ENCODE results near the gene SDCCAG8.

The SDCCAG8 gene

DNA sequence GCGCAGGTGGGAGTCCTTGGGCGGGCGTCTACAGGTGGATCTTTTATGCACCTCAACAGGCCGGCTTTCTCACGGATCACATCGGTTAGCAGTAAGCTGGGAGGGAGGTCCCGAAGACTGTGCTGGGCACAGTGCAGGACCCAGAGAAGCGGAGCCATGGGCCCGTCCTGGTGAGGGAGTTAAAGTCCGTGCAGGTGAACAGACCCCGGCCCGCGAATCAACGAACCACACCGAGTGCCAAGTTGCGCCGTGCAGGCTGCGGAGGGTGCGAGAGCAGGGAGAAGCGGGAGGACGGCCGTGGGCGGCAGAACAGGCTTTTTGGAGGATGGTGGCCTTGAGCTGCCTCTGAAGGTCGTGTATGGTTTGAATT is 233.3 kb downstream of the SDCCAG8 start:
- TF ChIP-seq, protein P1, sequence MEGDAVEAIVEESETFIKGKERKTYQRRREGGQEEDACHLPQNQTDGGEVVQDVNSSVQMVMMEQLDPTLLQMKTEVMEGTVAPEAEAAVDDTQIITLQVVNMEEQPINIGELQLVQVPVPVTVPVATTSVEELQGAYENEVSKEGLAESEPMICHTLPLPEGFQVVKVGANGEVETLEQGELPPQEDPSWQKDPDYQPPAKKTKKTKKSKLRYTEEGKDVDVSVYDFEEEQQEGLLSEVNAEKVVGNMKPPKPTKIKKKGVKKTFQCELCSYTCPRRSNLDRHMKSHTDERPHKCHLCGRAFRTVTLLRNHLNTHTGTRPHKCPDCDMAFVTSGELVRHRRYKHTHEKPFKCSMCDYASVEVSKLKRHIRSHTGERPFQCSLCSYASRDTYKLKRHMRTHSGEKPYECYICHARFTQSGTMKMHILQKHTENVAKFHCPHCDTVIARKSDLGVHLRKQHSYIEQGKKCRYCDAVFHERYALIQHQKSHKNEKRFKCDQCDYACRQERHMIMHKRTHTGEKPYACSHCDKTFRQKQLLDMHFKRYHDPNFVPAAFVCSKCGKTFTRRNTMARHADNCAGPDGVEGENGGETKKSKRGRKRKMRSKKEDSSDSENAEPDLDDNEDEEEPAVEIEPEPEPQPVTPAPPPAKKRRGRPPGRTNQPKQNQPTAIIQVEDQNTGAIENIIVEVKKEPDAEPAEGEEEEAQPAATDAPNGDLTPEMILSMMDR (IDR thresholded peaks at IDR 0.05; ENCODE audit: low read depth, low read length), result no peak

GRCh38 chr1:243489681-243490546 is 234.1 kb downstream of the SDCCAG8 start:
- H3K4me3 ChIP-seq (ENCODE audit: low read depth, low read length), result no peak overlapping the region
- TF ChIP-seq, protein P1 (IDR thresholded peaks at IDR 0.05; ENCODE audit: low read depth, low read length), result no peak

More for the DNA sequence above, 233.3 kb downstream of the SDCCAG8 start:
- H3K4me3 ChIP-seq (ENCODE audit: low read depth, low read length), result no peak overlapping the region

DNA sequence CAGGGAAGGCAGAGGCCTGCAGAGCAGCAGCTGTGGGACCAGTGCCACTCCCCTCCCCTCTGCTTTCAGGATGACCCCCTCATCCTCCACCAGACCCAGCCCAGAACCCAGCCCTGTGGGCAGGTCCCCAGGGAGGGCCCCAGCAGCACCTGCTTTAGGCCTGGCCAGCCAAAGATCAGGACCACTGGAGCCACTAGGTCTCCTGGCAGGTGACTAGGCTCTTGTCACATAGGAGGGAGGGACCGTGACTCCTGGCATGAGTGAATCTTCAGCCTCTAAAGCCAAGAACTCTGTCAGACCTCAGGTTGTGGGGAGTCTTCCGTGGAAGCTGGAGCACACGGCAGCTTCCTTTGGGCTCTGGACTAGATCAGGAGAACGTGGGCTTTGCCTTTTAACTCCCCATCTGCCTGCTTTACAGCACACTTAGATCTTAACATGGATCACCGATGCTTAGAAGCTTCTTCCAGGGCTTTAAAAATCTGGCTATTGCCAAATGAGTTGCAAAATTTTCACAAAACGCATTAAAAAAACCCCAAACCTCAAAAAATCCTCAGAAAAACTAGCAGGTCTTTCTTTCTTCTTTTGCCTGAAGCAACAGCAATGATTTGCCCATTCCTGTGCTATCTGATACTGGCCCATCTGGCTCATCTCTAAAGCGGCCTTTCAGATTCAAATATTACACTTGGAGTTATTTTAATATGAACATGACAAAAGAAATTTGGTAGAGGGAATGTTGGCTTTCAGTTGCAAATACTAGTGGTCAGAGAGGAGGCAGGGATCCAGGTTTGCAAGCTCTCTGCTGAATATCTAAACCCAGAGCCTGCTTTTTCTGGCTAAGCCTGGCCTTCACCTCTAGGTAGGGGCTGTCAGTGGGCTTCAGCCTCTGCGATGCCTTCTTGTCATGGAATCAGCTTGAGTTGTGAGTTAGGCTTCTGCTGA is 235.2 kb downstream of the SDCCAG8 start:
- TF ChIP-seq, protein P1 (IDR thresholded peaks at IDR 0.05; ENCODE audit: low read depth, low read length), result no peak
- no peak overlapping the region for H3K4me3 ChIP-seq (ENCODE audit: low read depth, low read length)

DNA sequence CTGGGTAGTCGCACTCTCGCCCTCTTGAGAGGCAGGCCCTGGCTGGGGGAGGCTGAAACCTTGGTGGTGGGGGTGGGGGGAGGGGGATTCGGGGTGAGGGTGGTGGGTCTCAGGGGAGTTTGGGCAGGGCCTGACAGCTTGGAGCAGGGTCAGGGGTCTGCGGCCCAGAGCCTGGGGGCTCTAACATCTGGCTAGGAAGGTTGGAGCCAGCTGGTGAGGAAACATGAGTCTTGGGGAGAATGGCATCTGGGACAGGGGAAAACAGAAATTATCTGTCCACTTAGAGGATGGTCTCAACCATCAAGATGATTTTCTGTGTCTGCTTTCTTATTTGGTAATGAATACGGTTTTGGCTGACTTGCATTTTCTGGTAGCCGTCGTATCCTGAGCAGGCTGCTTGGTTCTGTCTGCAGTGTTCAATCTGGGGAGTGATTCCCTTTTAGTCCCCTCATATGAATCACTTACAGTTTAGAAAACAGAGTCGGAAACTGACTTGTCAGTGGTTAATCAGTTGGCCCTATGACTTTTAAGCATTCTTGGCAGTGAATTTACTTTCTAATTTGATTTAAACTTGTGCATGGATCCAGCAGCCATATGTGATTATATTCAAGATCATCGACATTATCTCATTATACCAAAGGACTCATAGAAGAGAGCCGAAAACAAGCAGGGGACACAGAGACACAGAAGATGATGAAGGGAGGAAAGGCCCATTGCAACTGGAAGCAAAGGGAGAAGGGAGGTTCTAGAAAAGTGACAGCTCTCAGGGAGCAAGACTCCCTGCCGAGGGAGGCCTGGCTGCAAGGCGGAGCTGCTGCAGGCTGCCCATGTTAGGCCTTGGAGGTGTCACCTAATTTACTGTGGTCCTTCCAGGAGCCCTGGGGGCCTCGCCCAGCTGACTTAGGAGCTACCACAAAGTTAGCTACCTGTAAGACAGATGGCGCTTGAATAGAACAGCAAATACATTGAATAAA is 237.6 kb downstream of the SDCCAG8 start:
- TF ChIP-seq, protein P1 (IDR thresholded peaks at IDR 0.05; ENCODE audit: low read depth, low read length), result no peak
- no peak overlapping the region for H3K4me3 ChIP-seq (ENCODE audit: low read depth, low read length)

DNA sequence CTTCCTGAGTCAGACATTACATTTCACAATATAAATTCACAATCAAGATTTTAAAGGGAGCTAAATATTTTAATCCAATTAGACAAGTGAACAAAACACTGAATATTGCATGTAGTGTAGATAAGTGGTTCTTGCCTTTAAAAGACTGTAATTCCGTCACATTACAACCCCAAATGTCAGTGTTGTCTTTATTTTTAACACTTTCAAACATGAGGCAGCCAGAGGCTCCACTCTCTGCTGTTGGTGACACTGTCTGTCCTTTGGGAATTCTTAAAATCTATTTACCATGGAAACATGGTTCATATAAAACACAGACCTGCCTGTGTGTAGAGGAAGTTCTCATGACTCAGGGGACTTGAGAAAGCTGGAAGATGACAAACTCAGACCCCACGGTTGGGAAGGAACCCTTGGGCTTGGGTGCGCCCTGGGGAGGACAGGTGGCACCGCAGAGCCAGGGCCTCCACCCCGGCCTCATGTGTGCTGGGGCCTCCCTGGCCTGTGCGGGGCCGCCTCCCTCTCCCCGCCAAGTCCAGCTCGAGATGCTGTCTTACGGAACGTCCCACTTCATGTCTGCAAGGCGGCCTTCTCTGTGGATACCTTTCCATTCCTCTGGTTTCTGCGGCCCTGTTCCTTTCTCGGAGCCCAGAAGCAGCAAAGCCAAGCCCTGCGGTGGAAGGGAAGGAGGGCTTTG is 239.0 kb downstream of the SDCCAG8 start:
- TF ChIP-seq, protein P1 (IDR thresholded peaks at IDR 0.05; ENCODE audit: low read depth, low read length), result no peak
- H3K4me3 ChIP-seq (ENCODE audit: low read depth, low read length), result no peak overlapping the region

GRCh38 chr1:243495442-243496186 is 239.8 kb downstream of the SDCCAG8 start:
- TF ChIP-seq, protein P1 (IDR thresholded peaks at IDR 0.05; ENCODE audit: low read depth, low read length), result no peak
- no peak overlapping the region for H3K4me3 ChIP-seq (ENCODE audit: low read depth, low read length)
